GM23338 (cell line): ENCODE results near the gene RBP3. TPM values are rescaled to one million over a fixed set of nuclear protein-coding genes. Genes with fewer than 3 reads are reported as not detected.

Experiments used
- ATAC-seq: fragments of 200-7000 bp; cut with Tn5 transposase; 3 replicates; pipeline ENCODE4 v1.9.1; 2020
- DNase-seq: peaks from one replicate; pipeline ENCODE4 v3.0.0-alpha.2; 2015; ENCODE audit warnings: low spot score
- H2AFZ ChIP-seq: fragments of 200-600 bp; sonication (generic); 2 replicates; pipeline ENCODE4 v1.8.0; 2016; ENCODE audit warnings: antibody characterized with exemption, mild to moderate bottlenecking, moderate library complexity
- H3F3A ChIP-seq: fragments of 200-600 bp; sonication (generic); replicated peaks from 2 replicates; pipeline ENCODE4 v1.8.0; 2017; ENCODE audit warnings: antibody characterized with exemption, mixed run types, low read depth
- H3K27ac ChIP-seq: fragments of 200-600 bp; sonication (generic); 2 replicates; pipeline ENCODE4 v1.6.1; 2016; ENCODE audit warnings: low read depth
- H3K27me3 ChIP-seq: fragments of 200-600 bp; sonication (generic); 2 replicates; pipeline ENCODE4 v1.8.0; 2016; ENCODE audit warnings: mild to moderate bottlenecking, mixed run types, moderate library complexity; ENCODE audit not compliant: insufficient read depth
- H3K36me3 ChIP-seq: fragments of 200-600 bp; sonication (generic); 2 replicates; pipeline ENCODE4 v1.8.0; 2016; ENCODE audit warnings: mild to moderate bottlenecking; ENCODE audit not compliant: insufficient read depth
- H3K4me1 ChIP-seq: fragments of 200-600 bp; sonication (generic); 2 replicates; pipeline ENCODE4 v1.8.0; 2016; ENCODE audit warnings: mild to moderate bottlenecking, moderate library complexity; ENCODE audit not compliant: insufficient read depth
- H3K4me2 ChIP-seq: fragments of 200-600 bp; sonication (generic); 2 replicates; pipeline ENCODE4 v1.7.1; 2017; ENCODE audit warnings: mixed run types
- H3K4me3 ChIP-seq: fragments of 200-600 bp; sonication (generic); 2 replicates; pipeline ENCODE4 v1.6.1; 2016; ENCODE audit warnings: mixed run types
- H3K79me2 ChIP-seq: fragments of 200-600 bp; sonication (generic); replicated peaks from 2 replicates; pipeline ENCODE4 v1.8.0; 2017; ENCODE audit warnings: mild to moderate bottlenecking; ENCODE audit not compliant: insufficient read depth
- H3K9me2 ChIP-seq: fragments of 200-600 bp; sonication (generic); 2 replicates; pipeline ENCODE4 v1.8.0; 2017; ENCODE audit not compliant: insufficient read depth
- H4K20me1 ChIP-seq: fragments of 200-600 bp; sonication (generic); replicated peaks from 2 replicates; pipeline ENCODE4 v1.8.0; 2017; ENCODE audit warnings: mild to moderate bottlenecking; ENCODE audit not compliant: insufficient read depth
- H3K27ac Mint-ChIP-seq: 2 replicates; pipeline ENCODE4 v1.8.0; 2020; ENCODE audit warnings: inconsistent platforms, mild to moderate bottlenecking, moderate library complexity, mixed read lengths
- H3K27me3 Mint-ChIP-seq: 3 replicates; pipeline ENCODE4 v1.8.0; 2022; ENCODE audit warnings: low read depth, mild to moderate bottlenecking, moderate library complexity, mixed read lengths, inconsistent platforms; ENCODE audit not compliant: insufficient read depth, poor library complexity
- H3K36me3 Mint-ChIP-seq: 3 replicates; pipeline ENCODE4 v1.8.0; 2021; ENCODE audit warnings: low read depth, mild to moderate bottlenecking, inconsistent platforms, moderate library complexity, mixed read lengths
- H3K4me1 Mint-ChIP-seq: 3 replicates; pipeline ENCODE4 v1.8.0; 2020; ENCODE audit warnings: mild to moderate bottlenecking, inconsistent platforms, mixed read lengths
- H3K4me3 Mint-ChIP-seq: 3 replicates; pipeline ENCODE4 v1.8.0; 2021; ENCODE audit warnings: moderate library complexity, mild to moderate bottlenecking, inconsistent platforms, mixed read lengths
- H3K9me3 Mint-ChIP-seq: 3 replicates; pipeline ENCODE4 v1.8.0; 2020; ENCODE audit warnings: moderate library complexity, mild to moderate bottlenecking, inconsistent platforms, mixed read lengths
- CREB1 ChIP-seq: fragments of 250-450 bp; sonication (Bioruptor Pico); IDR thresholded peaks from 2 replicates; pipeline ENCODE4 v1.5.0; 2020; ENCODE audit warnings: low read depth, mild to moderate bottlenecking, moderate library complexity
- EZH2 ChIP-seq: fragments of 200-600 bp; sonication (generic); IDR thresholded peaks from one replicate; pipeline ENCODE4 v1.8.0; 2017; ENCODE audit warnings: antibody characterized with exemption, mild to moderate bottlenecking, low read depth; ENCODE audit not compliant: unreplicated experiment
- EZH2phosphoT487 ChIP-seq: fragments of 200-600 bp; sonication (generic); IDR thresholded peaks from one replicate; pipeline ENCODE4 v1.8.1; 2018; ENCODE audit warnings: antibody characterized with exemption; ENCODE audit not compliant: unreplicated experiment
- JUNB ChIP-seq: IDR thresholded peaks from one replicate; pipeline ENCODE4 v1.6.1; 2016; ENCODE audit warnings: antibody characterized with exemption; ENCODE audit not compliant: unreplicated experiment
- NANOG ChIP-seq: IDR thresholded peaks from 2 replicates; pipeline ENCODE4 v1.6.1; 2016; ENCODE audit warnings: antibody characterized with exemption, borderline replicate concordance
- POLR2AphosphoS5 ChIP-seq: IDR thresholded peaks from 2 replicates; pipeline ENCODE4 v1.6.1; 2016; ENCODE audit warnings: antibody characterized with exemption, low read depth
- STAT1 ChIP-seq: IDR thresholded peaks from one replicate; pipeline ENCODE4 v1.6.1; 2016; ENCODE audit warnings: antibody characterized with exemption; ENCODE audit not compliant: unreplicated experiment
- ZNF114 ChIP-seq: fragments of 250-450 bp; sonication (Bioruptor Pico); IDR thresholded peaks from 2 replicates; pipeline ENCODE4 v1.5.0; 2020; ENCODE audit warnings: mild to moderate bottlenecking, moderate library complexity
- ZNF331 ChIP-seq: fragments of 250-450 bp; sonication (Bioruptor Pico); IDR thresholded peaks from 2 replicates; pipeline ENCODE4 v1.5.0; 2020; ENCODE audit warnings: low read depth, mild to moderate bottlenecking, moderate library complexity
- polyA plus RNA-seq: library from polyadenylated mRNA; unstranded; fragments of >200 nt; fragmentation: Nextera tagmentation; extraction: Ambion mirVana; gene quantifications from 2 replicates; pipeline ENCODE4 v1.2.1, GENCODE V29; 2016
- total RNA-seq: library from RNA; depleted of rRNA; stranded (reverse); fragments of >200 nt; shearing (Covaris generic); gene quantifications from 2 replicates; pipeline ENCODE4 v1.2.3, GENCODE V29; 2014
- TF ChIP-seq, protein P1 (sequence below), 2 experiments: fragments of 200-600 bp in 1 of 2; sonication (generic) in 1 of 2; conservative IDR thresholded peaks; 2 replicates each; pipeline versions ENCODE4 v1.5.1 to v1.6.1; 2016 to 2017; ENCODE audit warnings: antibody characterized with exemption in 2 of 2, low read depth in 2 of 2, mild to moderate bottlenecking in 2 of 2, moderate library complexity in 1 of 2
- TF ChIP-seq, protein P2 (sequence below): fragments of 250-450 bp; sonication (Bioruptor Pico); IDR thresholded peaks from 2 replicates; pipeline ENCODE4 v1.5.0; 2020; ENCODE audit warnings: mild to moderate bottlenecking, moderate library complexity
- TF ChIP-seq, protein P3 (sequence below): IDR thresholded peaks from 2 replicates; pipeline ENCODE4 v1.6.1; 2016; ENCODE audit warnings: antibody characterized with exemption

RBP3 gene
- total and polyA plus RNA-seq, 2 experiments from 2014 or later: not detected

DNA sequence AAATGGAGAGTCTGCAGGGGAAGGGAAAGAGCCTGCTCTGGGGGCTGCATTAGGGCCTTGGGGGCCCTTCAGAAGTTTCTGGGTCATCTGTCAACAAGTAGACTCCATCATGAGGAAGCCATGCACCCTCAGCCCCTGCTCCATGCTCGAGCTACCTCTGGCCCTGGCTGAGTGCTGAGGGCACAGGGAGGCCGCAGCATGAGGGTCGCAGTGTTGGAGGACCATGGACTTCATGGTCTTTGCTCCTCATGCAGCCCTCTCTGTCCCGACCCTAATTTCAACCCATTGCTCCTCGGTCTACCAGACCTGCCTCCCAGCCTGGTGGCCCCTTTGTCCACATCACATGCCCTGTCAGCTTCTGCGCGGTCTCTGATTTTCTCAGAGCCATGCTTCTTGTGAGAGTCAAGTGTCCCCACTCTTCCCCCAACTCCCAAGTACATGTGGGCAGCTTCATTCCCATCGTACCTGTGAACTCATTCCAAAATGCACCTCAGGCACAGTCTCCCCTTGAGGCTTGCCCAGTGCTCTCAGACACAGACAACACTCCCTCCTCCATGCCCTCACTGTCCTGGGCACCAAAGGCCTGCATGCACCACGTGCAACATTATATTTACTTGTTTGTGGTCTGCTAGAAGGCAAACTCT, 21.2 kb downstream of the RBP3 start:
- Histone ChIP-seq H4K20me1 (no peaks in the 10 kb centered on the region), H3F3A (no peaks in the 10 kb centered on the region), H3K4me1 (peaks cover 13% of the 10 kb centered on the region), H3K4me3 (no peak overlapping the region), H3K9me2 (no peaks in the 10 kb centered on the region), H3K27ac (no peak overlapping the region), H3K27me3 (no peaks in the 10 kb centered on the region), H3K4me2 (no peak overlapping the region), H3K36me3 (no peaks in the 10 kb centered on the region), H2AFZ (no peak overlapping the region), H3K79me2 (no peaks in the 10 kb centered on the region)
- DNase-seq (no peak), ATAC-seq (no peak)
- Mint-ChIP-seq H3K4me1 (peaks cover 32% of the 10 kb centered on the region), H3K9me3 (no peaks in the 10 kb centered on the region), H3K4me3 (no peak overlapping the region), H3K27ac (no peak overlapping the region), H3K36me3 (no peaks in the 10 kb centered on the region; the same call in 2 of the 3 replicates), H3K27me3 (peaks cover 6% of the 10 kb centered on the region)
- no peak for TF ChIP-seq STAT1
- TF ChIP-seq EZH2phosphoT487: no peak
- TF ChIP-seq JUNB: no peak
- no peak for TF ChIP-seq EZH2

DNA sequence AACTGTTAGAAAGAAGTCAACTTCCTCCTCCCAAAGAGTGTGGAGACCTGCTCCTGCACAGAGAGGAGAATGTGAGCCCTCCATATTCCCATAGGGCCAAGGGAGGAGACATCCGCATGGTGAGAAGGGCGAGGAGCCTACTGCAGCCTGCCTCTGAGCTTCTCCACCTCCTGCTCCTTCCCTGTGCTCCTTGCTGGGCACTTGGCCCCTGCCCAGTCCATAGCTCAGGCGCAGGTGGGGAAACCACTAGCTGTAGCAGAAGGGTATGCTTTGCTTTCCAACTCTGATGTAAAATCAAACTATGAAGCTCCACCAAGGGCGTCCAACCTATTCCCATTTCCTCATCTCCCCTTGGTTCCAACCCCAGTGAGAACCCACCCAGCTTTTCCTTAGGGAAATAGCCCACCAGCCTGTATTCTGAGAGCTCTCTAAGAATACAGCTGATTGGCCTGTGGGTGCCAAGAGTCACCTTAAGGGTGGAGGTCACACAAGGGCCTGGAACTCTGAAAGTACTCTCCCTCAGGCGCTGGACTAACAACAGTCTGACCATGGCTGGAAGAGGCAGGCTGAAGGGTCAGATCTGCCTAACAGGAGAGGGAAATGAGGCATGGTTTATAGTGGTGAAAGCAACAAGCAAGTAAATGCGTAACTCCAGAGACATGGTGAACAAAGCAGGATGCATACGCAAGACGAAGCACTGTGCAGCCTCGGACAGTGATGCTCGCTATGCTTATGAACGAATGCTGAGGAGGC, 22.0 kb downstream of the RBP3 start:
- no peak overlapping the region for H3K27ac ChIP-seq
- H3K36me3 ChIP-seq: no peaks in the 10 kb centered on the region
- no peak overlapping the region for H3K27ac Mint-ChIP-seq
- H3K4me2 ChIP-seq: no peak overlapping the region
- H3K27me3 Mint-ChIP-seq: peaks cover 6% of the 10 kb centered on the region
- no peak overlapping the region for H3K4me3 ChIP-seq
- no peaks in the 10 kb centered on the region for H3K9me2 ChIP-seq
- H3K4me1 ChIP-seq: peaks cover 13% of the 10 kb centered on the region
- H3K4me1 Mint-ChIP-seq: peaks cover 24% of the 10 kb centered on the region
- H3K4me3 Mint-ChIP-seq: no peak overlapping the region
- DNase-seq (no peak), ATAC-seq (no peak)
- H3K79me2 ChIP-seq: no peaks in the 10 kb centered on the region
- H3K27me3 ChIP-seq: no peaks in the 10 kb centered on the region
- no peaks in the 10 kb centered on the region for H3F3A ChIP-seq
- no peak overlapping the region for H2AFZ ChIP-seq
- H3K9me3 Mint-ChIP-seq: no peaks in the 10 kb centered on the region
- no peaks in the 10 kb centered on the region for H4K20me1 ChIP-seq
- H3K36me3 Mint-ChIP-seq: no peaks in the 10 kb centered on the region; the same call in 2 of the 3 replicates
- TF ChIP-seq ZNF331 (no peak), CREB1 (CRISPR knock-in tag) (no peak), ZNF114 (no peak), NANOG (no peak), POLR2AphosphoS5 (no peak), JUNB (no peak), EZH2phosphoT487 (no peak)
- TF ChIP-seq, protein P1, sequence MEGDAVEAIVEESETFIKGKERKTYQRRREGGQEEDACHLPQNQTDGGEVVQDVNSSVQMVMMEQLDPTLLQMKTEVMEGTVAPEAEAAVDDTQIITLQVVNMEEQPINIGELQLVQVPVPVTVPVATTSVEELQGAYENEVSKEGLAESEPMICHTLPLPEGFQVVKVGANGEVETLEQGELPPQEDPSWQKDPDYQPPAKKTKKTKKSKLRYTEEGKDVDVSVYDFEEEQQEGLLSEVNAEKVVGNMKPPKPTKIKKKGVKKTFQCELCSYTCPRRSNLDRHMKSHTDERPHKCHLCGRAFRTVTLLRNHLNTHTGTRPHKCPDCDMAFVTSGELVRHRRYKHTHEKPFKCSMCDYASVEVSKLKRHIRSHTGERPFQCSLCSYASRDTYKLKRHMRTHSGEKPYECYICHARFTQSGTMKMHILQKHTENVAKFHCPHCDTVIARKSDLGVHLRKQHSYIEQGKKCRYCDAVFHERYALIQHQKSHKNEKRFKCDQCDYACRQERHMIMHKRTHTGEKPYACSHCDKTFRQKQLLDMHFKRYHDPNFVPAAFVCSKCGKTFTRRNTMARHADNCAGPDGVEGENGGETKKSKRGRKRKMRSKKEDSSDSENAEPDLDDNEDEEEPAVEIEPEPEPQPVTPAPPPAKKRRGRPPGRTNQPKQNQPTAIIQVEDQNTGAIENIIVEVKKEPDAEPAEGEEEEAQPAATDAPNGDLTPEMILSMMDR (conservative IDR thresholded peaks at IDR 0.05; ENCODE audit: low read depth in 2 of 2): no peak
- TF ChIP-seq, protein P2, sequence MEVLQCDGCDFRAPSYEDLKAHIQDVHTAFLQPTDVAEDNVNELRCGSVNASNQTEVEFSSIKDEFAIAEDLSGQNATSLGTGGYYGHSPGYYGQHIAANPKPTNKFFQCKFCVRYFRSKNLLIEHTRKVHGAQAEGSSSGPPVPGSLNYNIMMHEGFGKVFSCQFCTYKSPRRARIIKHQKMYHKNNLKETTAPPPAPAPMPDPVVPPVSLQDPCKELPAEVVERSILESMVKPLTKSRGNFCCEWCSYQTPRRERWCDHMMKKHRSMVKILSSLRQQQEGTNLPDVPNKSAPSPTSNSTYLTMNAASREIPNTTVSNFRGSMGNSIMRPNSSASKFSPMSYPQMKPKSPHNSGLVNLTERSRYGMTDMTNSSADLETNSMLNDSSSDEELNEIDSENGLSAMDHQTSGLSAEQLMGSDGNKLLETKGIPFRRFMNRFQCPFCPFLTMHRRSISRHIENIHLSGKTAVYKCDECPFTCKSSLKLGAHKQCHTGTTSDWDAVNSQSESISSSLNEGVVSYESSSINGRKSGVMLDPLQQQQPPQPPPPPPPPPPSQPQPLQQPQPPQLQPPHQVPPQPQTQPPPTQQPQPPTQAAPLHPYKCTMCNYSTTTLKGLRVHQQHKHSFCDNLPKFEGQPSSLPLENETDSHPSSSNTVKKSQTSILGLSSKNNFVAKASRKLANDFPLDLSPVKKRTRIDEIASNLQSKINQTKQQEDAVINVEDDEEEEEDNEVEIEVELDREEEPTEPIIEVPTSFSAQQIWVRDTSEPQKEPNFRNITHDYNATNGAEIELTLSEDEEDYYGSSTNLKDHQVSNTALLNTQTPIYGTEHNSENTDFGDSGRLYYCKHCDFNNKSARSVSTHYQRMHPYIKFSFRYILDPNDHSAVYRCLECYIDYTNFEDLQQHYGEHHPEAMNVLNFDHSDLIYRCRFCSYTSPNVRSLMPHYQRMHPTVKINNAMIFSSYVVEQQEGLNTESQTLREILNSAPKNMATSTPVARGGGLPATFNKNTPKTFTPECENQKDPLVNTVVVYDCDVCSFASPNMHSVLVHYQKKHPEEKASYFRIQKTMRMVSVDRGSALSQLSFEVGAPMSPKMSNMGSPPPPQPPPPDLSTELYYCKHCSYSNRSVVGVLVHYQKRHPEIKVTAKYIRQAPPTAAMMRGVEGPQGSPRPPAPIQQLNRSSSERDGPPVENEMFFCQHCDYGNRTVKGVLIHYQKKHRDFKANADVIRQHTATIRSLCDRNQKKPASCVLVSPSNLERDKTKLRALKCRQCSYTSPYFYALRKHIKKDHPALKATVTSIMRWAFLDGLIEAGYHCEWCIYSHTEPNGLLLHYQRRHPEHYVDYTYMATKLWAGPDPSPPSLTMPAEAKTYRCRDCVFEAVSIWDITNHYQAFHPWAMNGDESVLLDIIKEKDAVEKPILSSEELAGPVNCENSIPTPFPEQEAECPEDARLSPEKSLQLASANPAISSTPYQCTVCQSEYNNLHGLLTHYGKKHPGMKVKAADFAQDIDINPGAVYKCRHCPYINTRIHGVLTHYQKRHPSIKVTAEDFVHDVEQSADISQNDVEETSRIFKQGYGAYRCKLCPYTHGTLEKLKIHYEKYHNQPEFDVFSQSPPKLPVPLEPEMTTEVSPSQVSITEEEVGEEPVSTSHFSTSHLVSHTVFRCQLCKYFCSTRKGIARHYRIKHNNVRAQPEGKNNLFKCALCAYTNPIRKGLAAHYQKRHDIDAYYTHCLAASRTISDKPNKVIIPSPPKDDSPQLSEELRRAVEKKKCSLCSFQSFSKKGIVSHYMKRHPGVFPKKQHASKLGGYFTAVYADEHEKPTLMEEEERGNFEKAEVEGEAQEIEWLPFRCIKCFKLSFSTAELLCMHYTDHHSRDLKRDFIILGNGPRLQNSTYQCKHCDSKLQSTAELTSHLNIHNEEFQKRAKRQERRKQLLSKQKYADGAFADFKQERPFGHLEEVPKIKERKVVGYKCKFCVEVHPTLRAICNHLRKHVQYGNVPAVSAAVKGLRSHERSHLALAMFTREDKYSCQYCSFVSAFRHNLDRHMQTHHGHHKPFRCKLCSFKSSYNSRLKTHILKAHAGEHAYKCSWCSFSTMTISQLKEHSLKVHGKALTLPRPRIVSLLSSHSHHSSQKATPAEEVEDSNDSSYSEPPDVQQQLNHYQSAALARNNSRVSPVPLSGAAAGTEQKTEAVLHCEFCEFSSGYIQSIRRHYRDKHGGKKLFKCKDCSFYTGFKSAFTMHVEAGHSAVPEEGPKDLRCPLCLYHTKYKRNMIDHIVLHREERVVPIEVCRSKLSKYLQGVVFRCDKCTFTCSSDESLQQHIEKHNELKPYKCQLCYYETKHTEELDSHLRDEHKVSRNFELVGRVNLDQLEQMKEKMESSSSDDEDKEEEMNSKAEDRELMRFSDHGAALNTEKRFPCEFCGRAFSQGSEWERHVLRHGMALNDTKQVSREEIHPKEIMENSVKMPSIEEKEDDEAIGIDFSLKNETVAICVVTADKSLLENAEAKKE: no peak
- TF ChIP-seq, protein P3, sequence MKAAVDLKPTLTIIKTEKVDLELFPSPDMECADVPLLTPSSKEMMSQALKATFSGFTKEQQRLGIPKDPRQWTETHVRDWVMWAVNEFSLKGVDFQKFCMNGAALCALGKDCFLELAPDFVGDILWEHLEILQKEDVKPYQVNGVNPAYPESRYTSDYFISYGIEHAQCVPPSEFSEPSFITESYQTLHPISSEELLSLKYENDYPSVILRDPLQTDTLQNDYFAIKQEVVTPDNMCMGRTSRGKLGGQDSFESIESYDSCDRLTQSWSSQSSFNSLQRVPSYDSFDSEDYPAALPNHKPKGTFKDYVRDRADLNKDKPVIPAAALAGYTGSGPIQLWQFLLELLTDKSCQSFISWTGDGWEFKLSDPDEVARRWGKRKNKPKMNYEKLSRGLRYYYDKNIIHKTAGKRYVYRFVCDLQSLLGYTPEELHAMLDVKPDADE: no peak
